ENCODE measurements around the gene TASP1.
"Not testable (repeated sequence)": the region's sequence is repeated elsewhere in the genome, so short reads cannot be mapped to it uniquely, and the experiment has no call there.

TASP1 gene

GRCh38 chr20:13486694-13487093 is 152.0 kb downstream of the TASP1 start:
- no peak for DNase-seq

DNA sequence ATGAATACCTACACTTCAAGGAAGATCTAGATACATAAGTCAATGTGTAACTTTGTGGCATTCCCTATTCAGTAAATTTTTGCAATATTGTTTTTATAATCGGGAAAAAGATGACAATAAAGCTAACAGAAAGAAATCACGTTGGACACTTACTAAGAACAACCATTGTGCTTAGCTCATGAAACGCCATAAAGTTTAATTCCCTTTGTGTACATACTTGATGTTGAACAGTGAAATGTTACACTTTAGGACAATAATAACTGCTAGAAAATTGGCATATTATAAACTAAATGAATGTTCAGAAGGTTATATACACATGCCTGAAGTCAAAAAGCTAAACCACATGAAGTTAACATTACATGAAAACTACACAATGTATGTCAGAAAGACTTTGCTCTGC is 153.2 kb downstream of the TASP1 start:
- no peak for DNase-seq

- not testable (repeated sequence) for DNase-seq
Measured at GRCh38 chr20:13485019-13485418, 153.7 kb downstream of the TASP1 start.

DNA sequence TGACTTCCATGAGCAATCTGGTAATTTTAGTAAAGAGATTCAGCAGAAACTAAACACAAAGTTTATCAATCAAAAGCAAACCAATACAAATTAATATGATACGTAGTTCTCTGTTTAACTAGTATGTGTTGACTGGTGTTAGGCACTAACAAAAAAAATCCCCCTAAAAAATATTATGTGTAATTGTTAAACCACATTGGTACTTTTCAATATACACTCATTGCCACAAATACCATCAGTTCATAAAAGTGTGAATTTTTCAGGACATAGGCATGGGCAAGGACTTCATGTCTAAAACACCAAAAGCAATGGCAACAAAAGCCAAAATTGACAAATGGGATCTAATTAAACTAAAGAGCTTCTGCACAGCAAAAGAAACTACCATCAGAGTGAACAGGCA is 155.3 kb downstream of the TASP1 start:
- not testable (repeated sequence) for DNase-seq

GRCh38 chr20:13478366-13478765 is 160.4 kb downstream of the TASP1 start:
- DNase-seq, result no peak

GRCh38 chr20:13474467-13474866 is 164.3 kb downstream of the TASP1 start:
- DNase-seq, result no peak

DNA sequence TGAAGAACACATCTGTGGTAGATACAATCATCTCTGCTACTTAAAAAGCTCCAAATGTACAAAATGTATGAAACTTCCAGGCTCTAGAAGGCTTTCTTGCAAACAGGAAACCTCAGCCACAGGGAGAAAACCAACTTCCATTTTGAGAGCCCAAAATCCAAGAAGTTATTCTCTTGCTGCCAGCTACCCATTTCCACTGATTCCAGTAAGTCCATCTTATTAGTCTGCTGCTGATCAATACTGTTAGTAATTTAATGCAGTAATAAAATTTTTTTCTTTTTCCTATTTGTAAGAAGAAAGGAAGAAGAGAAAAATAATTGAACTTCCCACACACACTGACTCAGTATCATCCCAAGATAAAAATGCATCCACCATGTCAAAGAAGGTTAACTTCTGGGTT is 169.5 kb downstream of the TASP1 start:
- no peak for DNase-seq

DNA sequence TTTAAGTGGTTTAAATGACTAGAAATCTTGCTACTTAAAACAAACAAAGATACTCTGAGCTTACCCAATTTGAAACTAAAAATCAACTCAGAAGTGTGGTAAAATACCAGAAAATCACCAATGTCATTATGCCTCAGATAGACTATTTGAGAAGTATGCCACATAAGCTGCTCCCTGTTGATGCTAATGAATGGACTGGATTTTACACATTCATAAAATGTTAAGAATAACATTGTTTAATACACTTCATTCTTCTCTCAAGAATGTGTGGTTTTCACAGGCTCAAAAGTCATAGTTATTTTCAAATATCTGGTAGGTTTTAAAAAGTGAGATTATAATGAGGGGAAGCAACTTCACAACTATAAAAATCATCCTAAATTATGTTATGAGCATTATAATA is 170.6 kb downstream of the TASP1 start:
- DNase-seq, result no peak

DNA sequence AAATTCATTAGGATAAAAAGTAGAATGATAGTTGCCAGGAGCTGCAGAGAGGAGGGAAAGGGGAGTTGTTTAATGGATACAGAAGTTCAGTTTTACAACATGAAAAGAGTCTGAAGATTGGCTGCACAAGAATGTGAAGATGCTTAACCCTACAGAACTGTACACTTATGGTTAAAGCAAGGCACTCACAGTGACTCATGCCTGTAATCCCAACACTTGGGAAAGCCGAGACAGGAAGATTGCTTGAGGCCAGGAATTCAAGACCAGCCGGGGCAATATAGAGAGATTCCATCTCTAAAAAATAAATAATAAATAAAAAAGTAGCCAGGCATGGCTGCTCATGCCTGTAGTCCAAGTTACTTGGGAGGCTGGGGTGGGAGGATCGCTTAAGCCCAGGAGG is 174.0 kb downstream of the TASP1 start:
- DNase-seq, result no peak

GRCh38 chr20:13461849-13462458 is 176.8 kb downstream of the TASP1 start:
- DNase-seq, result no peak

- no peak for DNase-seq
Measured at GRCh38 chr20:13458860-13459451, 179.8 kb downstream of the TASP1 start.

GRCh38 chr20:13457487-13457886 is 181.2 kb downstream of the TASP1 start:
- DNase-seq, result no peak

DNA sequence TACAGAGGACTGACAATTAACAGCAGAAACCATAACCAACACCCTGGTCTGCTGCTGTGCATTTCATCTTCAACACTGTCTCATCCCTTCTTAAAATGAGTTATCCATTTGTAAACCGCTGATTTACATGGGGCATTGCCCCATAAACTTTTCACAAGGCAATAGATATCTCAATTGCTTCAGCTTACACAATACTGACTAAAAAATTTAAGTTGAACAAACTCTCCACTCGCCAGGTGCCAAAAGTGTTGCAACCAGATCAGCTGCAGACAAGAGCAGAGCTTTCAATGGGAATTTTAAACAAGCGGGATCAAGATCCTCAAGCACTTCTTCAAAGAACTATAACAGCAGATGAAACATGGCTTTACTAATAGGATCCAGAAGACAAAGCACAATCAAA is 183.0 kb downstream of the TASP1 start:
- DNase-seq, result no peak

DNA sequence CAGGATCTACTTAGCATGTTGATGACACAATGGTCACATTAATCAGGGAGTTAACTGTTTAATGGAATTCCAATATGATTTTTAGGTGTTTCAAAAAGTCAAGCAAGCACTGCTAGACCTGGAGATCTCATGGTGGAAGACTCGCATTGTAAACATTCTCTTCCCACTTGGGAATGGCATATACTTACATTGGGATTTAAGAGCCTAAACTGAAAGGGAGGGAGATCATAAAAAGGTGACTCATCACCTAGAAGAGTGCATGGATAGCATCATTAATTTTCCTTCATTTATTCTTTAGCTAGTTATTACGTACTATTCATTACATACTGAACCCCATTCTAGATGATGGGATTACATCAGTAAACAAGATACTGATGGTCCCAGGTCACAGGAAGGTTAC is 185.4 kb downstream of the TASP1 start:
- DNase-seq, result no peak

GRCh38 chr20:13452470-13453124 is 186.1 kb downstream of the TASP1 start:
- no peak for DNase-seq

- DNase-seq, result no peak
Measured at GRCh38 chr20:13449868-13450434, 188.8 kb downstream of the TASP1 start.

- no peak for DNase-seq
Measured at GRCh38 chr20:13447385-13448180, 191.1 kb downstream of the TASP1 start.

DNA sequence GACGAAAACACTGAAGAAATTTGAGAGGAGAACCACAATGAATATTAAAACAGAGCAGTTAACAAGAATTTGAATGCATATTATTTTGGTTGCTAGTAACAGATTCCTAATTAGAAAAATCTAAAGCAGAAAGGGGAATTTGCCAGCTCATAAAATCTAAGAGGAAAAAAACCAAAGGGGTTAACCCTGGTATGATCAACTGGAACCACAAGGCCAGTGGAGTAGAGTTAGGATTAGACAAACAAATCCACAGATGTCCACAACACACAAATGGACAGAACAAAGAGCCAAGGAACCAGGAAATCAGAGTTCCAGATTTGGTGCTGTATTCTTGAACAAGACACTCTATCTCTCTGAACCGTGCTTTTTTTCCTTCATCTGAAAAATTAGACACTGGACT is 195.0 kb downstream of the TASP1 start:
- no peak for DNase-seq

GRCh38 chr20:13442986-13443385 is 195.7 kb downstream of the TASP1 start:
- no peak for DNase-seq

- DNase-seq, result no peak
Measured at GRCh38 chr20:13441388-13441787, 197.3 kb downstream of the TASP1 start.

DNA sequence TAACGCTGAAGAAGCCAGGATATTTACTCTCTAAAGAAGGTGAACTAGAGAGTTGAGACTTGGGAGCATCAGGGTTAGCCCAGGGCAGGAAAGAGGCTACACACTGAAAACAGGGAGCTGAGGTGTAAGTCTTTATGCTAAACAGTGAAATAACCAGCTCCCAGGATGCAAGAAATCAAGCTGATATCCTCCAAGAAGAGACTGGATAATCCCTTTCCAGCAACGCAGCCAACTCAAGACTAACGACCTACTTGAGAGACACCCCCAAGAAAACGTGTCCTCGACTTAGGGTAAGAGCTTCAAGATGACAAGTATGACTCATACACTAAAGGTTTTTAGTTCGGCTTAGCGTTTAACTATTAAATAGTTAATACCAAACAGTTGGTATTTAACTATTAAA is 202.2 kb downstream of the TASP1 start:
- DNase-seq, result no peak

GRCh38 chr20:13432126-13432525 is 206.6 kb downstream of the TASP1 start:
- DNase-seq, result no peak

GRCh38 chr20:13430346-13431002 is 208.3 kb downstream of the TASP1 start:
- no peak for DNase-seq

All from GDM1 (cell line).